HEK293T (cell line): ENCODE measurements around the gene PDE6A.
"Not testable (repeated sequence)": the region's sequence is repeated elsewhere in the genome, so short reads cannot be mapped to it uniquely, and the experiment has no call there.

Experiments used
- BHLHE40 ChIP-seq: fragments of 450-650 bp; IDR thresholded peaks from 2 replicates; pipeline ENCODE4 v1.6.1; 2016; ENCODE audit warnings: mild to moderate bottlenecking, moderate library complexity, borderline replicate concordance
- FOXK2 ChIP-seq: fragments of 450-650 bp; IDR thresholded peaks from 2 replicates; pipeline ENCODE4 v1.6.1; 2016; ENCODE audit warnings: mild to moderate bottlenecking
- FOXM1 ChIP-seq: fragments of 450-650 bp; IDR thresholded peaks from 2 replicates; pipeline ENCODE4 v1.6.1; 2017; ENCODE audit warnings: mild to moderate bottlenecking, borderline replicate concordance
- SP1 ChIP-seq: fragments of 450-650 bp; IDR thresholded peaks from 2 replicates; pipeline ENCODE4 v1.6.1; 2017

- not testable (repeated sequence) for TF ChIP-seq FOXM1, BHLHE40, FOXK2, SP1
These were observed 1.2 kb downstream of the PDE6A start for GRCh38 chr5:149943177-149943949.
